ENCODE measurements around the gene LMNTD2.
A peak's percentile ranks its signal among the peaks of the same experiment; 100 is the strongest.

Gene LMNTD2

DNA sequence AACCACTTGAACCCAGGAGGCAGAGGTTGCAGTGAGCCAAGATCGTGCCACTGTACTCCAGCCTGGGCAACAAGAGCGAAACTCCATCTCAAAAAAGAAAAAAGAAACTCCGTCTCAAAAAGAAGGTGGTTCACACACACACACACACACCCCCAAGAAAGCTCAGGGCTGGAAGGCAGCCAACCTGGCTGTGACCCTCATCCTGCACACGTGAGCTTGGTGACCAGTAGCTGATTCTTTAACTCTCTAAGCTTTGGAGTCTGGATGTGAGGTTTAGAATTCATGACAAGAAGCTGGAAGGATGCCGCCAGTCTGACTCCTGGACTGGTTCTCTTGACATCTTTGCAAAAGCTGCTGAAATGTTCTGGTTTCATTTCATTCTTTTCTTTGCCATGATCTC, 51.6 kb downstream of the LMNTD2 start:
- no peak for DNase-seq (ENCODE audit: low read depth)

DNA sequence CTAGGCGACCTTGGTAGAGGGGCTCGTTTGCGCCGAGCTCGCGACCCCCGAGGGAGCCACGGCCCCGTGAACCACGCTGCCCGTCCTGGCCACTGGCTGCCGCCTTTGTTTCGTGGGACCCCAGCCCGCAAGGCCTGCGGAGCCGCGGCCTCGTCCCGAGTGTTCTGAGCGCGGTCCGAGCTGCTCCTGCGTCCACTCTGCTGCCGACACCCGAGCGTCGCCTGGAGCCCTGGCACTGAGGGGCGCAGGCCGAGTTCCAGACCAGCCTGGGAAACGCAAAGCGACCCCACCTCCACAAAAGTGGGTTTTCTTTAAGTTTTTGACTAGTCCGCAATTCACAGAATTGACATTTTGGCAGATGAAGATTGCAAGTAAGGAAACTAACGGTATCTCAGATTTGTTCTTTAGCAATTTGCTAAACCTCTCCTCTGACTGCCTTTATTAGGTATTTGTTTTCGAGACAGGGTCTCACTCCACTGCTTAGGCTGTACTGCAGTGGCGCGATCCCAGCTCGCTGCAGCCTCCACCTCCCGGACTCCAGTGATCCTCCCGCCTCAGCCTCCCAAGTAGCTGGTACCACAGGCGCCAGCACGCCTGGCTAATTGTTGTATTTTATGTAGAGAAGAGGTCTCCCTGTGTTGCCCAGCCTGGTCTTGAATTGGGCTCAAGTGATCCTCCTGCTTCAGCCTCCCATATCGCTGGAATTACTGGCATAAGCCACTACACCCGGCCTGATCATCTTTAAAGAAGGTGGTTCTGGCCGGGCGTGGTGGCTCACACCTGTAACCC, 52.6 kb downstream of the LMNTD2 start:
- no peak for DNase-seq (ENCODE audit: low read depth)

DNA sequence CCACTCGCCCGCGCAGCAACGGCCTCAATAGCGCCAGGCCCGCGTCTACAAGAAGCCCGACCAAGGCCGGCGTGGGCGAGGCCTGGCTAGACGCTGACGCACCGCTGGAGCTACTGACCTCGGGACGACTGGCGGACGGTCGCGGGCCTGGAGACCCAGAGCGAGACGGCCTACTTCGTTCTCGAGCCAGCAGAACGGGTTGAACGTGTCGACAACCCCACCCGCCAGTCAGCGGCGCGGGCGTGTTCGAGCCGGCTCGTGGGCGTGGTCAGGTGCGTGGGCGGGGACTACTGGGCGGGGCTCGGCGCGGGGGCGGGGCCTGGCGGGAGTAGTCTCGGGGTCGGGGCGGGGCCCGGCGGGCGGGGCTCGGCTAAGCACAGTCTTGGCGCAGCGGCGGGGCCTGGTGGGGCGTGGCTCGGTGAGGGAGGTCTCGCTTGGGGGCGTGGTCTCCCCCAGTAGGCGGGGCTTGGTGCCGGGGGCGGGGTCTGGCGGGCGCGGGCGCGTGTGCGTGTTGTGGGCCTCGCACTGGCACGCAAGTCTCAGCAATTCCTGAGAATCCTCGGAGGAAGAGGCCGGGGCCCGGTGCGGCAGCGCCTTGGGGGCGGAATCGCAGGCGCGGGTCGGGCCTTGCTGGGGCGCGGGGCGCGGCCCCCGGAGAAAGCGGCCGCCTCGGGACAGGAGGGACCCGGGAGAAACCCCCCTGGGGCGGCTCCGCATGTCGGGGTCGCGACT, 53.4 kb downstream of the LMNTD2 start, which contains the start of gene RNH1:
TSS of gene RNH1 (minus strand) at position 248 of the 732 bp plus-strand sequence. CDS start 5,080 bp downstream, outside the sequence.
- DNase-seq (ENCODE audit: low read depth) = peak; percentile 55

DNA sequence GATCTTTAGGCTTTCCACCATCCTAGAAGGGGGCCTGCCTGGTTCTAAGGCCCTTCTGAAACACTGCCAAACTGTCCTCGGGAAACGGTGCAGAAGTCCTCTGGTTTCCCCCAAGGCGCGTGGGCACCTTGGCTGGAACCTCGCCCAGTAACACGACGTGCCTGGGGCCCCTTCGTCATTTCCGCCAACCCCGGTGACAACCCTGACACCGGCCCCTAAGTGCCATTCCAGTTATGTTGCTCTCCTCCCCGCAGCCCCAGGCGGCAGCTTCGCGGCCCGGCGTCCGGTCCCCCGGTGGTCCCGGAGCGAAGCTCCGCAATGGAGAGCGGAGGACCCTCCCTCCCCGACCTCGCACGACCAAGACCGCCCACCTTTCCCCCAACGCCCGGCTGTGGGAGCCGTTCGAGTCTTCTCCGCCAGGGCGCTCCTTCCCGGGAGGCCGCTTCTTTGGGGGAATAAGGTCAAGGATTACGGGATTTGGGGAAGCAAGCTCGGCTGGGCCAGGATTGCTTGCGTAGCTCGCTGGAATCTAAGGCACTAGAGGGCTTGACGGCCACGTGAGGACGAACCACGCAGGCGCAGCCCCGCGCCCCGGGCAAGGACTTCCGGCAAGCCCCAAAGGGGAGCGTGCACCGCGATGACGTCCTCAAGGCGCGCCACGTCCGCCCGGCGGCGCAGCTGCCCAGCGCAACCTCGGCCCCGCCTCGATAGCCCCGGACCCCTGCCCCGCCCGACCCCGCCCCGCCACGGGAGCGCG, 54.1 kb downstream of the LMNTD2 start:
- peak; percentile 86 for DNase-seq (ENCODE audit: low read depth)

DNA sequence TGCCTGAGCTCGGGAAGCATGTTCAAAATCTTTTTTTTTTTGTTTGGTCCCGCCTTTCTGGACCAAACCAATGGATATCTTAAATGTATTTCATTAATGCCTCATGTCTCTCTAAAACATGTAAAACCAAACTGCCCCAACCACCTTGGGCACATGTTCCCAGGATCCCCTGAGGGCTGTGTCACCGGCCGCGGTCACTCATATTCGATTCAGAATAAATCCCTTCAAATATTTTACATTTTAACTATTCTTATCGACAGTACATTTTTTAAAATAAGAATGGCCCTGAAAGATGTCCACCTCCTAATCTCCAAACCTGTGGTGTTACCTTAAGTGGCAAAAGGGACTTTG, 55.6 kb downstream of the LMNTD2 start:
- no peak for DNase-seq (ENCODE audit: low read depth)

All from non-pigmented ciliary epithelial cell (primary cell).